Measurements from ENCODE around the gene MTHFS. TPM values are rescaled to one million over a fixed set of nuclear protein-coding genes. Genes with fewer than 3 reads are reported as not detected.

The MTHFS gene
- total RNA-seq, 1 experiment from 2014 or later = 48.2 TPM

- no peaks in the 10 kb centered on the region for H3K4me1 Mint-ChIP-seq (ENCODE audit: low read depth, unreplicated experiment)
- H3K9me3 Mint-ChIP-seq (ENCODE audit: unreplicated experiment) = peaks cover 13% of the 10 kb centered on the region
- ChIA-PET CTCF (no interaction called here), POLR2A (no interaction called here)
- H3K27me3 Mint-ChIP-seq (ENCODE audit: insufficient read depth, unreplicated experiment) = no peaks in the 10 kb centered on the region
- H3K36me3 ChIP-seq (ENCODE audit: control insufficient read depth, insufficient read depth, low read length) = no peaks in the 10 kb centered on the region
- no TSS peak for BruUV-seq (replicated peaks)
- H3K9me3 ChIP-seq = peaks cover 5% of the 10 kb centered on the region; the same call in 1 of the 2 replicates
- intact Hi-C loops (cut with micrococcal nuclease; ENCODE audit: unreplicated experiment) = no loop called here
- H3K4me1 ChIP-seq = no peaks in the 10 kb centered on the region
- no peak overlapping the region for H3K4me3 ChIP-seq (ENCODE audit: low read depth, low read length)
- TF ChIP-seq CTCF (IDR thresholded peaks at IDR 0.05; ENCODE audit: insufficient read depth in 1 of 2, low read depth in 1 of 2, low read length in 1 of 2, severe bottlenecking in 1 of 2, unreplicated experiment in 1 of 2) = no peak
- no peaks in the 10 kb centered on the region for H3K27me3 ChIP-seq (replicated peaks; ENCODE audit: control insufficient read depth, insufficient read depth, low read length)
- no peaks in the 10 kb centered on the region for H3K36me3 Mint-ChIP-seq (ENCODE audit: insufficient read depth, unreplicated experiment)
- H3K4me3 Mint-ChIP-seq (ENCODE audit: unreplicated experiment) = no peak overlapping the region
- no peak for DNase-seq
- no peak overlapping the region for H3K27ac Mint-ChIP-seq (ENCODE audit: unreplicated experiment)
Observed at GRCh38 chr15:79816571-79816970, 80.2 kb downstream of the MTHFS start.

- no peak for DNase-seq
- H3K27me3 Mint-ChIP-seq (ENCODE audit: insufficient read depth, unreplicated experiment) = no peaks in the 10 kb centered on the region
- Histone ChIP-seq H3K4me1 (no peaks in the 10 kb centered on the region), H3K27me3 (replicated peaks; ENCODE audit: control insufficient read depth, insufficient read depth, low read length) (no peaks in the 10 kb centered on the region), H3K36me3 (ENCODE audit: control insufficient read depth, insufficient read depth, low read length) (no peaks in the 10 kb centered on the region), H3K9me3 (peaks cover 5% of the 10 kb centered on the region; the same call in 1 of the 2 replicates), H3K4me3 (ENCODE audit: low read depth, low read length) (no peak overlapping the region)
- H3K36me3 Mint-ChIP-seq (ENCODE audit: insufficient read depth, unreplicated experiment) = no peaks in the 10 kb centered on the region
- H3K4me3 Mint-ChIP-seq (ENCODE audit: unreplicated experiment) = no peak overlapping the region
- TF ChIP-seq CTCF (IDR thresholded peaks at IDR 0.05; ENCODE audit: insufficient read depth in 1 of 2, low read depth in 1 of 2, low read length in 1 of 2, severe bottlenecking in 1 of 2, unreplicated experiment in 1 of 2) = no peak
- intact Hi-C loops (cut with micrococcal nuclease; ENCODE audit: unreplicated experiment) = no loop called here
- ChIA-PET POLR2A (no interaction called here), CTCF (no interaction called here)
- no peaks in the 10 kb centered on the region for H3K4me1 Mint-ChIP-seq (ENCODE audit: low read depth, unreplicated experiment)
- peaks cover 2% of the 10 kb centered on the region for H3K9me3 Mint-ChIP-seq (ENCODE audit: unreplicated experiment)
- no TSS peak for BruUV-seq (replicated peaks)
- no peak overlapping the region for H3K27ac Mint-ChIP-seq (ENCODE audit: unreplicated experiment)
Observed at GRCh38 chr15:79815468-79815867, 81.3 kb downstream of the MTHFS start.

GRCh38 chr15:79812541-79812940 lies 84.3 kb downstream of the MTHFS start:
- DNase-seq = no peak
- POLR2A ChIA-PET = no interaction called here
- intact Hi-C loops (cut with micrococcal nuclease; ENCODE audit: unreplicated experiment) = no loop called here
- no peaks in the 10 kb centered on the region for H3K27me3 ChIP-seq (replicated peaks; ENCODE audit: control insufficient read depth, insufficient read depth, low read length)
- no TSS peak for BruUV-seq (replicated peaks)
- Mint-ChIP-seq H3K36me3 (ENCODE audit: insufficient read depth, unreplicated experiment) (no peaks in the 10 kb centered on the region), H3K27me3 (ENCODE audit: insufficient read depth, unreplicated experiment) (no peaks in the 10 kb centered on the region), H3K4me1 (ENCODE audit: low read depth, unreplicated experiment) (no peaks in the 10 kb centered on the region), H3K27ac (ENCODE audit: unreplicated experiment) (no peak overlapping the region), H3K9me3 (ENCODE audit: unreplicated experiment) (no peaks in the 10 kb centered on the region), H3K4me3 (ENCODE audit: unreplicated experiment) (no peak overlapping the region)
- H3K9me3 ChIP-seq = no peaks in the 10 kb centered on the region
- H3K36me3 ChIP-seq (ENCODE audit: control insufficient read depth, insufficient read depth, low read length) = no peaks in the 10 kb centered on the region
- TF ChIP-seq CTCF (IDR thresholded peaks at IDR 0.05; ENCODE audit: insufficient read depth in 1 of 2, low read depth in 1 of 2, low read length in 1 of 2, severe bottlenecking in 1 of 2, unreplicated experiment in 1 of 2) = no peak
- H3K4me1 ChIP-seq = no peaks in the 10 kb centered on the region
- CTCF ChIA-PET = no interaction called here
- H3K4me3 ChIP-seq (ENCODE audit: low read depth, low read length) = no peak overlapping the region

All from Caco-2 (cell line).